Measurements from ENCODE around the gene KRTAP2-3.

DNA sequence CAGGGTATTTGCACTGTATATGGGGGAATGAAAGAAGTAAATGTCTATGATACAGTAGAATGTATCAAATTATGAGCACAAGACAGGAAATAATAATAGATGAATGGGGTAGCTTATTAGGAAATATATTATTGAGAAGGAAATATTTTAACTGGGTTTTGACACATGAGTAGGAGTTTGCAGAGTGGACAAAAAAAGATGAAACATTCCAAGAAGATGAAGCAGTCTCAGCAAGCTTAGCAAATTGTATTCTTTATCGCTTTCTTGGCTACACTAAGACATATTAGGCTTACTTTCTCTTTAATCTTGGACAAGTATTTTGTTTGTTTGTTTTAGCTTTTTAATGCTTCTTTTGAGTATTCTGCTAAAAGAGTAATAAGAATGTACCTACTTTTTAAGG is 44.0 kb upstream of the KRTAP2-3 start:
- TF ChIP-seq CTCF (IDR thresholded peaks at IDR 0.05; ENCODE audit: poor library complexity), result no peak
- no peak for TF ChIP-seq EZH2phosphoT487 (IDR thresholded peaks at IDR 0.05; ENCODE audit: low read depth, severe bottlenecking, unreplicated experiment)

Measured in hepatocyte (in vitro differentiated cells).